ENCODE data around the gene TNFSF13.

Gene TNFSF13

DNA sequence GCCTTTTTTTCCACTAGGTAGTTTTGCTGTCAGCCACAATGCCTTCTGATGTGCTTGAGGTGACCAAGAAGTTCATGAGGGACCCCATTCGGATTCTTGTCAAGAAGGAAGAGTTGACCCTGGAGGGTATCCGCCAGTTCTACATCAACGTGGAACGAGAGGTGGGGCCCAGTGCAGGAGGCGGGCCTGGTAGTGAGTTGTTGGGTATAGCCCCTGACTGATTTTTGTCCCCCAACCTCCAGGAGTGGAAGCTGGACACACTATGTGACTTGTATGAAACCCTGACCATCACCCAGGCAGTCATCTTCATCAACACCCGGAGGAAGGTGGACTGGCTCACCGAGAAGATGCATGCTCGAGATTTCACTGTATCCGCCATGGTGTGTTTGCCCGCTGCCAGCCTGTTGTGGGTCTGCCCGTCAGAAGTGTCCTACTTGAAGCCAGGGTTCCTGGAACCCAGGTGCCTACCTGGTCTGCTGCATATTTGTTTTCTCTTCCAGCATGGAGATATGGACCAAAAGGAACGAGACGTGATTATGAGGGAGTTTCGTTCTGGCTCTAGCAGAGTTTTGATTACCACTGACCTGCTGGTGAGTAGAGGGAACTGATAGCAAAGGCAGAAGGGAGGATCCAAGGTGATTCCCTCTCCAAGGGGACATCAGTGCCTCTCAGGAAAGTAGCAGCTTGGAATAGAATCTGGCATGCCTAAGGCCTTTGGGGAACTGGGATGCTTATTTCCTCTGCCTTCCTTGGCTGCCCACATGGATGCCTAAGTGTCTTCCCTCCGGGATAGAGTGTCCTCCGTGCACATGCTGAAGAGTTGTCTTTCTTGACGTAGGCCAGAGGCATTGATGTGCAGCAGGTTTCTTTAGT is 19.0 kb downstream of the TNFSF13 start:
- Histone ChIP-seq H4K20me1 (ENCODE audit: low read depth, low read length) (peaks cover 32% of the 10 kb centered on the region), H3K79me2 (ENCODE audit: insufficient read depth, low read length) (peaks cover 37% of the 10 kb centered on the region), H3K27ac (ENCODE audit: low read depth, low read length) (no peak overlapping the region), H3K9me2 (replicated peaks; ENCODE audit: insufficient read depth, low read length) (no peaks in the 10 kb centered on the region), H3K27me3 (ENCODE audit: low read length) (no peaks in the 10 kb centered on the region), H3K4me2 (ENCODE audit: low read depth, low read length, poor library complexity, severe bottlenecking) (no peak overlapping the region), H3K9ac (ENCODE audit: low read length) (no peak overlapping the region), H3K4me3 (ENCODE audit: insufficient read depth, low read length, poor library complexity, severe bottlenecking) (no peak overlapping the region), H3K36me3 (ENCODE audit: low read length) (peaks cover 38% of the 10 kb centered on the region), H3K9me3 (ENCODE audit: insufficient read depth, low read length) (no peaks in the 10 kb centered on the region), H3F3A (ENCODE audit: insufficient read depth) (peaks cover 84% of the 10 kb centered on the region), H2AFZ (ENCODE audit: low read depth, low read length, severe bottlenecking) (no peak overlapping the region)
- TF ChIP-seq EZH2phosphoT487 (conservative IDR thresholded peaks at IDR 0.05; ENCODE audit: low read length), result no peak
- TF ChIP-seq, protein P1, sequence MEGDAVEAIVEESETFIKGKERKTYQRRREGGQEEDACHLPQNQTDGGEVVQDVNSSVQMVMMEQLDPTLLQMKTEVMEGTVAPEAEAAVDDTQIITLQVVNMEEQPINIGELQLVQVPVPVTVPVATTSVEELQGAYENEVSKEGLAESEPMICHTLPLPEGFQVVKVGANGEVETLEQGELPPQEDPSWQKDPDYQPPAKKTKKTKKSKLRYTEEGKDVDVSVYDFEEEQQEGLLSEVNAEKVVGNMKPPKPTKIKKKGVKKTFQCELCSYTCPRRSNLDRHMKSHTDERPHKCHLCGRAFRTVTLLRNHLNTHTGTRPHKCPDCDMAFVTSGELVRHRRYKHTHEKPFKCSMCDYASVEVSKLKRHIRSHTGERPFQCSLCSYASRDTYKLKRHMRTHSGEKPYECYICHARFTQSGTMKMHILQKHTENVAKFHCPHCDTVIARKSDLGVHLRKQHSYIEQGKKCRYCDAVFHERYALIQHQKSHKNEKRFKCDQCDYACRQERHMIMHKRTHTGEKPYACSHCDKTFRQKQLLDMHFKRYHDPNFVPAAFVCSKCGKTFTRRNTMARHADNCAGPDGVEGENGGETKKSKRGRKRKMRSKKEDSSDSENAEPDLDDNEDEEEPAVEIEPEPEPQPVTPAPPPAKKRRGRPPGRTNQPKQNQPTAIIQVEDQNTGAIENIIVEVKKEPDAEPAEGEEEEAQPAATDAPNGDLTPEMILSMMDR (IDR thresholded peaks at IDR 0.05; ENCODE audit: insufficient read depth, low read length, poor library complexity, severe bottlenecking), result no peak

DNA sequence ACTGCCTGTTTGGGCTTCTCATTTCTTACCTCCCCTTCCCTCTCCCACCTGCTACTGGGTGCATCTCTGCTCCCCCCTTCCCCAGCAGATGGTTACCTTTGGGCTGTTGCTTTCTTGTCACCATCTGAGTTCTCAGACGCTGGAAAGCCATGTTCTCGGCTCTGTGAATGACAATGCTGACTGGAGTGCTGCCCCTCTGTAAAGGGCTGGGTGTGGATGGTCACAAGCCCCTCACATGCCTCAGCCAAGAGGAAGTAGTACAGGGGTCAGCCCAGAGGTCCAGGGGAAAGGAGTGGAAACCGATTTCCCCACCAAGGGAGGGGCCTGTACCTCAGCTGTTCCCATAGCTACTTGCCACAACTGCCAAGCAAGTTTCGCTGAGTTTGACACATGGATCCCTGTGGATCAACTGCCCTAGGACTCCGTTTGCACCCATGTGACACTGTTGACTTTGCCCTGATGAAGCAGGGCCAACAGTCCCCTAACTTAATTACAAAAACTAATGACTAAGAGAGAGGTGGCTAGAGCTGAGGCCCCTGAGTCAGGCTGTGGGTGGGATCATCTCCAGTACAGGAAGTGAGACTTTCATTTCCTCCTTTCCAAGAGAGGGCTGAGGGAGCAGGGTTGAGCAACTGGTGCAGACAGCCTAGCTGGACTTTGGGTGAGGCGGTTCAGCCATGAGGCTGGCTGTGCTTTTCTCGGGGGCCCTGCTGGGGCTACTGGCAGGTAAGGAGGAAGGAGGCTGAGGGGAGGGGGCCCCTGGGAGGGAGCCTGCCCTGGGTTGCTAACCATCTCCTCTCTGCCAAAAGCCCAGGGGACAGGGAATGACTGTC is 20.7 kb downstream of the TNFSF13 start, which contains the start of gene CD68:
Gene CD68 (plus strand): TSS at position 638 of the 833 bp plus-strand sequence. CDS start 40 bp downstream, at position 678.
- TF ChIP-seq EZH2phosphoT487 (conservative IDR thresholded peaks at IDR 0.05; ENCODE audit: low read length), result no peak
- TF ChIP-seq, protein P1 (IDR thresholded peaks at IDR 0.05; ENCODE audit: insufficient read depth, low read length, poor library complexity, severe bottlenecking), result no peak
- peak within 1 kb of the TSS; percentile 18; the same call in 1 of the 2 replicates for H3K9ac ChIP-seq (ENCODE audit: low read length)
- peaks cover 30% of the 10 kb centered on the region for H3K79me2 ChIP-seq (ENCODE audit: insufficient read depth, low read length)
- no peaks in the 10 kb centered on the region for H3K27me3 ChIP-seq (ENCODE audit: low read length)
- no peak within 1 kb of the TSS for H2AFZ ChIP-seq (ENCODE audit: low read depth, low read length, severe bottlenecking)
- H3K4me2 ChIP-seq (ENCODE audit: low read depth, low read length, poor library complexity, severe bottlenecking), result peak within 1 kb of the TSS; percentile 9
- H3K36me3 ChIP-seq (ENCODE audit: low read length), result peaks cover 27% of the 10 kb centered on the region
- peaks cover 71% of the 10 kb centered on the region for H3F3A ChIP-seq (ENCODE audit: insufficient read depth)
- H3K9me3 ChIP-seq (ENCODE audit: insufficient read depth, low read length), result no peaks in the 10 kb centered on the region
- H3K27ac ChIP-seq (ENCODE audit: low read depth, low read length), result peak within 1 kb of the TSS; percentile 72
- H3K4me3 ChIP-seq (ENCODE audit: insufficient read depth, low read length, poor library complexity, severe bottlenecking), result no peak within 1 kb of the TSS
- peaks cover 28% of the 10 kb centered on the region for H4K20me1 ChIP-seq (ENCODE audit: low read depth, low read length)
- no peaks in the 10 kb centered on the region for H3K9me2 ChIP-seq (replicated peaks; ENCODE audit: insufficient read depth, low read length)

DNA sequence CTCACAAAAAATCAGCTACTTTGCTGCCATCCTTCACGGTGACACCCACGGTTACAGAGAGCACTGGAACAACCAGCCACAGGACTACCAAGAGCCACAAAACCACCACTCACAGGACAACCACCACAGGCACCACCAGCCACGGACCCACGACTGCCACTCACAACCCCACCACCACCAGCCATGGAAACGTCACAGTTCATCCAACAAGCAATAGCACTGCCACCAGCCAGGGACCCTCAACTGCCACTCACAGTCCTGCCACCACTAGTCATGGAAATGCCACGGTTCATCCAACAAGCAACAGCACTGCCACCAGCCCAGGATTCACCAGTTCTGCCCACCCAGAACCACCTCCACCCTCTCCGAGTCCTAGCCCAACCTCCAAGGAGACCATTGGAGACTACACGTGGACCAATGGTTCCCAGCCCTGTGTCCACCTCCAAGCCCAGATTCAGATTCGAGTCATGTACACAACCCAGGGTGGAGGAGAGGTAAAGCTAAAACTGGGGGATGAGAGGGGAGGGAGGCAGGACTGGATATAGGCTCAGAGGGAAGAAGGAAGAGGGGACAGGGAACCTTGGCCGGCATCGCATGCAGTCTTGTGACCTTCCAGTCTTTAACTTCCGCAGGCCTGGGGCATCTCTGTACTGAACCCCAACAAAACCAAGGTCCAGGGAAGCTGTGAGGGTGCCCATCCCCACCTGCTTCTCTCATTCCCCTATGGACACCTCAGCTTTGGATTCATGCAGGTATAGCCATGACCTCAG is 21.5 kb downstream of the TNFSF13 start:
- Histone ChIP-seq H3K27ac (ENCODE audit: low read depth, low read length) (peak overlapping the region; percentile 72), H3K9ac (ENCODE audit: low read length) (peak overlapping the region; percentile 18; the same call in 1 of the 2 replicates), H3F3A (ENCODE audit: insufficient read depth) (peaks cover 63% of the 10 kb centered on the region), H3K79me2 (ENCODE audit: insufficient read depth, low read length) (peaks cover 30% of the 10 kb centered on the region), H3K9me2 (replicated peaks; ENCODE audit: insufficient read depth, low read length) (no peaks in the 10 kb centered on the region), H2AFZ (ENCODE audit: low read depth, low read length, severe bottlenecking) (no peak overlapping the region), H3K4me3 (ENCODE audit: insufficient read depth, low read length, poor library complexity, severe bottlenecking) (no peak overlapping the region), H3K4me2 (ENCODE audit: low read depth, low read length, poor library complexity, severe bottlenecking) (peak overlapping the region; percentile 9), H3K27me3 (ENCODE audit: low read length) (no peaks in the 10 kb centered on the region), H3K9me3 (ENCODE audit: insufficient read depth, low read length) (no peaks in the 10 kb centered on the region), H4K20me1 (ENCODE audit: low read depth, low read length) (peaks cover 20% of the 10 kb centered on the region), H3K36me3 (ENCODE audit: low read length) (peaks cover 19% of the 10 kb centered on the region)
- TF ChIP-seq, protein P1 (IDR thresholded peaks at IDR 0.05; ENCODE audit: insufficient read depth, low read length, poor library complexity, severe bottlenecking), result no peak
- TF ChIP-seq EZH2phosphoT487 (conservative IDR thresholded peaks at IDR 0.05; ENCODE audit: low read length), result no peak
